ENCODE measurements around the gene HCCS. TPM values are rescaled to one million over a fixed set of nuclear protein-coding genes. Genes with fewer than 3 reads are reported as not detected.

Gene HCCS
- total RNA-seq, 2 donors from 2014 or later = 20.1 to 24.7 TPM

GRCh38 chrX:11089802-11090201 is 21.3 kb upstream of the HCCS start:
- Mint-ChIP-seq H3K4me3 (no peak overlapping the region), H3K27ac (no peak overlapping the region), H3K36me3 (ENCODE audit: low read depth) (no peaks in the 10 kb centered on the region), H3K9me3 (peaks cover 54% of the 10 kb centered on the region), H3K27me3 (ENCODE audit: insufficient read depth) (no peaks in the 10 kb centered on the region), H3K4me1 (no peaks in the 10 kb centered on the region)
- peaks cover 8% of the 10 kb centered on the region for H3K9me3 ChIP-seq (ENCODE audit: control insufficient read depth, low read length)
- TF ChIP-seq, protein P1, sequence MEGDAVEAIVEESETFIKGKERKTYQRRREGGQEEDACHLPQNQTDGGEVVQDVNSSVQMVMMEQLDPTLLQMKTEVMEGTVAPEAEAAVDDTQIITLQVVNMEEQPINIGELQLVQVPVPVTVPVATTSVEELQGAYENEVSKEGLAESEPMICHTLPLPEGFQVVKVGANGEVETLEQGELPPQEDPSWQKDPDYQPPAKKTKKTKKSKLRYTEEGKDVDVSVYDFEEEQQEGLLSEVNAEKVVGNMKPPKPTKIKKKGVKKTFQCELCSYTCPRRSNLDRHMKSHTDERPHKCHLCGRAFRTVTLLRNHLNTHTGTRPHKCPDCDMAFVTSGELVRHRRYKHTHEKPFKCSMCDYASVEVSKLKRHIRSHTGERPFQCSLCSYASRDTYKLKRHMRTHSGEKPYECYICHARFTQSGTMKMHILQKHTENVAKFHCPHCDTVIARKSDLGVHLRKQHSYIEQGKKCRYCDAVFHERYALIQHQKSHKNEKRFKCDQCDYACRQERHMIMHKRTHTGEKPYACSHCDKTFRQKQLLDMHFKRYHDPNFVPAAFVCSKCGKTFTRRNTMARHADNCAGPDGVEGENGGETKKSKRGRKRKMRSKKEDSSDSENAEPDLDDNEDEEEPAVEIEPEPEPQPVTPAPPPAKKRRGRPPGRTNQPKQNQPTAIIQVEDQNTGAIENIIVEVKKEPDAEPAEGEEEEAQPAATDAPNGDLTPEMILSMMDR (conservative IDR thresholded peaks at IDR 0.05) = no peak
- no peak for DNase-seq
- no peak overlapping the region for H3K4me3 ChIP-seq (ENCODE audit: low read length)
- no peak overlapping the region for H3K27ac ChIP-seq (ENCODE audit: low read depth, low read length)
- no peaks in the 10 kb centered on the region for H3K27me3 ChIP-seq (ENCODE audit: control insufficient read depth, insufficient read depth, low read length, poor library complexity, severe bottlenecking)
- no peaks in the 10 kb centered on the region for H3K4me1 ChIP-seq (ENCODE audit: control insufficient read depth, insufficient read depth, low read length)
- WGBS, 2 experiments (ENCODE audit: insufficient coverage in 1 of 2, insufficient read length in 1 of 2) = 100% methylated on average over 1 of the region's 1 CpG; no CpG with 5 or more reads in 1 of the 2 experiments
- H3K9ac ChIP-seq (ENCODE audit: extremely low read depth, low read length, poor library complexity, severe bottlenecking) = no peak overlapping the region
- H3K36me3 ChIP-seq (ENCODE audit: control insufficient read depth, insufficient read depth, low read length) = no peaks in the 10 kb centered on the region

DNA sequence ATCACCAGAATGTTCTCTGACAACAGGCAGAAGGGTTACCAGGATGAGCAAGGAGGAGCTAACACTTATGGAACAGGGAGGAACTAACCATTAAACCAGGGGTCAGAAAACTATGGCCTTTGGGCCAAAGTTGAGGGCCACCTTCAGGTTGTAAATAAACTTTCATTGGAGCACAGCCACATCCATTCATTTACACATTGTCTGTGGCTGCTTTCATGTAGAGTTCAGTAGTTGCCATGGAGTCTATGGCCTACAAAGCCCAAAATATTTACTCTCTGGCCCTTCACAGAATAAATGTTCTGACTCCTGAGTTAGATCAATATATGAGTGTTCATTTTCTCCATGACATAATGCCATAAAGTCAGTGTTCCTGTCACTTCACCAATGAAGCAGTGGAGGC is 13.2 kb upstream of the HCCS start:
- H3K4me3 ChIP-seq (ENCODE audit: low read length) = no peak overlapping the region
- H3K27ac ChIP-seq (ENCODE audit: low read depth, low read length) = no peak overlapping the region
- H3K4me1 ChIP-seq (ENCODE audit: control insufficient read depth, insufficient read depth, low read length) = no peaks in the 10 kb centered on the region
- Mint-ChIP-seq H3K4me1 (peaks cover 3% of the 10 kb centered on the region), H3K4me3 (no peak overlapping the region), H3K9me3 (peaks cover 41% of the 10 kb centered on the region), H3K27me3 (ENCODE audit: insufficient read depth) (no peaks in the 10 kb centered on the region), H3K27ac (no peak overlapping the region), H3K36me3 (ENCODE audit: low read depth) (no peaks in the 10 kb centered on the region)
- H3K27me3 ChIP-seq (ENCODE audit: control insufficient read depth, insufficient read depth, low read length, poor library complexity, severe bottlenecking) = no peaks in the 10 kb centered on the region
- DNase-seq = no peak
- no peaks in the 10 kb centered on the region for H3K9me3 ChIP-seq (ENCODE audit: control insufficient read depth, low read length)
- no peak overlapping the region for H3K9ac ChIP-seq (ENCODE audit: extremely low read depth, low read length, poor library complexity, severe bottlenecking)
- TF ChIP-seq, protein P1 (conservative IDR thresholded peaks at IDR 0.05) = no peak
- no peaks in the 10 kb centered on the region for H3K36me3 ChIP-seq (ENCODE audit: control insufficient read depth, insufficient read depth, low read length)

DNA sequence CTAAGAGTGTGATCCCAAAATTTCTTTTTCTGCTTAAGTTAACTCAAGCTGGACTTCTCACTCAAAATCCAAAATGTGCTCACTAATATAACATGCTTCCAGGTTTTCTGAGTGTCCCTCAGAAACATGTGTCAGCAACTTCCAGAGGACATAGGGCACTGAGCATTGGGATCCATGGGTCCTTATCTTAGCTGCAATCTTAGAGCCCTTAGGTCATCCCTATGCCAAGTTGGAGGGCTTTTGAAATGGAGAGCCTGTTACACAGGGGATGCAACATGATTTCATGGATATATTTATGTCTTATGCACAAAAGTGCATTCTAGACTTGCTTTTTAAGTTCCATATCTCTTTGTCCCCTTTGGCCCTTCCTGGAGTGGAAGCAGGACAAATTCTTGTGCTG is 11.7 kb upstream of the HCCS start:
- Mint-ChIP-seq H3K4me1 (peaks cover 3% of the 10 kb centered on the region), H3K9me3 (peaks cover 38% of the 10 kb centered on the region), H3K36me3 (ENCODE audit: low read depth) (no peaks in the 10 kb centered on the region), H3K27me3 (ENCODE audit: insufficient read depth) (no peaks in the 10 kb centered on the region), H3K4me3 (no peak overlapping the region), H3K27ac (no peak overlapping the region)
- Histone ChIP-seq H3K9me3 (ENCODE audit: control insufficient read depth, low read length) (no peaks in the 10 kb centered on the region), H3K27me3 (ENCODE audit: control insufficient read depth, insufficient read depth, low read length, poor library complexity, severe bottlenecking) (no peaks in the 10 kb centered on the region), H3K9ac (ENCODE audit: extremely low read depth, low read length, poor library complexity, severe bottlenecking) (no peak overlapping the region), H3K36me3 (ENCODE audit: control insufficient read depth, insufficient read depth, low read length) (no peaks in the 10 kb centered on the region), H3K4me3 (ENCODE audit: low read length) (no peak overlapping the region), H3K27ac (ENCODE audit: low read depth, low read length) (no peak overlapping the region), H3K4me1 (ENCODE audit: control insufficient read depth, insufficient read depth, low read length) (no peaks in the 10 kb centered on the region)
- TF ChIP-seq, protein P1 (conservative IDR thresholded peaks at IDR 0.05) = no peak
- no peak for DNase-seq
